HepG2 (cell line): ENCODE data around the gene STK36. TPM values are rescaled to one million over a fixed set of nuclear protein-coding genes. Genes with fewer than 3 reads are reported as not detected.

Experiments used
- ATF5 ChIP-seq: sonication (generic); formaldehyde crosslinking; IDR thresholded peaks from 2 replicates; pipeline ENCODE4 v1.4.0; 2020; ENCODE audit warnings: mild to moderate bottlenecking, low read depth, missing genetic modification reagents
- FLYWCH1 ChIP-seq: sonication (generic); formaldehyde crosslinking; IDR thresholded peaks from 2 replicates; pipeline ENCODE4 v1.8.1; 2023; ENCODE audit warnings: mild to moderate bottlenecking, missing genetic modification reagents
- FOXA3 ChIP-seq: IDR thresholded peaks from 2 replicates; pipeline ENCODE4 v1.6.1; 2016; ENCODE audit warnings: missing genetic modification reagents, missing compliant biosample characterization
- FOXK1 ChIP-seq: sonication (generic); formaldehyde crosslinking; IDR thresholded peaks from 2 replicates; pipeline ENCODE4 v1.4.0; 2020; ENCODE audit warnings: low read depth, missing genetic modification reagents, borderline replicate concordance
- KIAA2018 ChIP-seq: sonication (generic); formaldehyde crosslinking; IDR thresholded peaks from 2 replicates; pipeline ENCODE4 v1.5.0; 2020; ENCODE audit warnings: mild to moderate bottlenecking, missing genetic modification reagents, borderline replicate concordance
- LCORL ChIP-seq, 2 experiments: fragments of 450-650 bp in 1 of 2; sonication (generic) in 1 of 2; formaldehyde crosslinking in 1 of 2; IDR thresholded peaks; 2 replicates each; pipeline versions ENCODE4 v1.5.0 to v1.6.1; 2017 to 2020; ENCODE audit warnings: antibody characterized with exemption in 1 of 2, missing genetic modification reagents in 1 of 2
- MEIS1 ChIP-seq: sonication (generic); formaldehyde crosslinking; IDR thresholded peaks from 2 replicates; pipeline ENCODE4 v1.9.0; 2021; ENCODE audit warnings: mild to moderate bottlenecking, missing genetic modification reagents, moderate library complexity, borderline replicate concordance
- MXD4 ChIP-seq: IDR thresholded peaks from 2 replicates; pipeline ENCODE4 v1.6.1; 2016; ENCODE audit warnings: mild to moderate bottlenecking, missing biosample characterization, missing genetic modification reagents
- NAIF1 ChIP-seq: sonication (generic); formaldehyde crosslinking; IDR thresholded peaks from 2 replicates; pipeline ENCODE4 v1.5.0; 2020; ENCODE audit warnings: mild to moderate bottlenecking, missing genetic modification reagents, borderline replicate concordance
- NFYC ChIP-seq: IDR thresholded peaks from 2 replicates; pipeline ENCODE4 v1.6.1; 2016; ENCODE audit warnings: missing genetic modification reagents, missing compliant biosample characterization
- RBM22 ChIP-seq: fragments of 200-400 bp; formaldehyde crosslinking; optimal IDR thresholded peaks from 2 replicates; pipeline ENCODE3; 2017; ENCODE audit warnings: mild to moderate bottlenecking, low read length, moderate library complexity
- SNAPC5 ChIP-seq: sonication (generic); formaldehyde crosslinking; IDR thresholded peaks from 2 replicates; pipeline ENCODE4 v1.8.1; 2023; ENCODE audit warnings: mild to moderate bottlenecking, missing genetic modification reagents, borderline replicate concordance
- ZMAT5 ChIP-seq: sonication (generic); formaldehyde crosslinking; IDR thresholded peaks from 2 replicates; pipeline ENCODE4 v1.5.0; 2020; ENCODE audit warnings: mild to moderate bottlenecking, low read depth, missing genetic modification reagents, borderline replicate concordance
- ZNF367 ChIP-seq: sonication (generic); formaldehyde crosslinking; IDR thresholded peaks from 2 replicates; pipeline ENCODE4 v1.4.0; 2020; ENCODE audit warnings: missing genetic modification reagents, borderline replicate concordance
- ZNF430 ChIP-seq: sonication (generic); formaldehyde crosslinking; IDR thresholded peaks from 2 replicates; pipeline ENCODE4 v1.9.0; 2021; ENCODE audit warnings: mild to moderate bottlenecking, missing genetic modification reagents
- polyA plus RNA-seq, 8 experiments: library from polyadenylated mRNA; depleted of rRNA in 3 of 8; stranded (reverse) in 7 of 8; unstranded in 1 of 8; fragments of >200 nt; fragmentation: Illumina TruSeq in 4 of 8; extraction: Trizol in 4 of 8; gene quantifications; 2 replicates each; pipeline versions ENCODE4 v1.2.1 to v1.2.3, GENCODE V29; 2011 to 2016; ENCODE audit warnings: low read depth in 4 of 8, missing spikeins in 1 of 8, mixed read lengths in 1 of 8; ENCODE audit not compliant: insufficient read depth in 1 of 8
- total RNA-seq, 5 experiments: library from RNA; depleted of rRNA; stranded (reverse); fragments of >200 nt; fragmentation: Illumina TruSeq; extraction: Trizol; gene quantifications; 2 replicates each; pipeline ENCODE4 v1.2.3, GENCODE V29; 2016; ENCODE audit warnings: low read depth in 1 of 5

STK36 gene
- total and polyA plus RNA-seq, 2 of the 13 experiments (the other 11 are each of a cell fraction or from before 2014, with no cell fraction given): 45.9 to 83.5 TPM

- TF ChIP-seq LCORL (IDR thresholded peaks at IDR 0.05) (no peak), LCORL (CRISPR knock-in tag; IDR thresholded peaks at IDR 0.05) (peak; percentile 79), KIAA2018 (CRISPR knock-in tag) (no peak), RBM22 (no peak), SNAPC5 (CRISPR knock-in tag) (0 out of 2 replicates have a peak, but pooled peaks have one; percentile 74), ZNF430 (peak; percentile 53; the same call in 1 of the 2 replicates), NAIF1 (CRISPR knock-in tag) (0 out of 2 replicates have a peak, but pooled peaks have one; percentile 43), ZNF367 (no peak), MEIS1 (no peak), FOXA3 (peak; percentile 99), ZMAT5 (CRISPR knock-in tag) (no peak), FOXK1 (CRISPR knock-in tag) (peak; percentile 98; the same call in 1 of the 2 replicates), ATF5 (CRISPR knock-in tag) (0 out of 2 replicates have a peak, but pooled peaks have one; percentile 62), FLYWCH1 (CRISPR knock-in tag) (no peak), NFYC (CRISPR knock-in tag) (peak; percentile 75), MXD4 (peak; percentile 43; the same call in 1 of the 2 replicates)
Measured at GRCh38 chr2:218733171-218734021, 61.5 kb downstream of the STK36 start (continued).
